Neutrophil (primary cell): ENCODE measurements around the gene TNS3.

Experiments used
- H3K27ac ChIP-seq: fragments of 200-600 bp; sonication (generic); 2 replicates; pipeline ENCODE4 v1.5.1; 2016; ENCODE audit warnings: mild to moderate bottlenecking, moderate library complexity
- H3K27me3 ChIP-seq: fragments of 200-600 bp; sonication (generic); 2 replicates; pipeline ENCODE4 v1.6.0; 2016; ENCODE audit warnings: mild to moderate bottlenecking
- H3K36me3 ChIP-seq: fragments of 200-600 bp; sonication (generic); 2 replicates; pipeline ENCODE4 v1.5.1; 2017
- H3K4me1 ChIP-seq, 2 experiments: fragments of 200-600 bp in 1 of 2; sonication (generic) in 1 of 2; 1 replicate in 1 of 2; 2 replicates in 1 of 2; pipeline versions ENCODE4 v1.5.1 to v1.6.1; 2013 to 2016; ENCODE audit warnings: low read depth in 1 of 2, low read length in 1 of 2, mild to moderate bottlenecking in 1 of 2, moderate library complexity in 1 of 2; ENCODE audit not compliant: control insufficient read depth in 1 of 2, insufficient read depth in 1 of 2
- H3K4me3 ChIP-seq, 2 experiments: fragments of 200-600 bp in 1 of 2; sonication (generic) in 1 of 2; 1 replicate in 1 of 2; 2 replicates in 1 of 2; pipeline ENCODE4 v1.5.1; 2013 to 2016; ENCODE audit warnings: low read depth in 1 of 2, low read length in 1 of 2, mild to moderate bottlenecking in 1 of 2, moderate library complexity in 1 of 2
- H3K9me3 ChIP-seq: fragments of 200-600 bp; sonication (generic); 2 replicates; pipeline ENCODE4 v1.5.1; 2016
- TF ChIP-seq, protein P1 (sequence below): fragments of 200-600 bp; sonication (generic); IDR thresholded peaks from 2 replicates; pipeline ENCODE4 v1.5.1; 2016; ENCODE audit warnings: antibody characterized with exemption

TNS3 gene

DNA sequence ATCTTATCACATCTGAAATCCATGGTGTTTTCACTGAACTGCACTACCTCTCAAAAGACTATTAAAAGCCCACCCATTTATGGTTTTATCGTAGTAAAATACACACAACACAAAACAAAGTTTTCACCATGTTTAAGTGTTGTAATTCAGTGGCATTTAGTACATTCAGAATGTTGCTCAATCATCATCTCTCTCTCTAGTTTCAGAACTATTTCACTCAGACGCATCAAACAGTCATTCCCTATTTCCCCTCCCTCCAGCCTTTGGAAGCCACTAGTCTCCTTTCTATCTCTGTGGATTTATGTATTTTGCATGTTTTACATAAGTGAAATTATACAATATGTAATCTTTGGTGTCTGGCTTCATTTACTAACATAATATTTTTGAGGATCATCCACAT, 332.6 kb downstream of the TNS3 start:
- TF ChIP-seq, protein P1, sequence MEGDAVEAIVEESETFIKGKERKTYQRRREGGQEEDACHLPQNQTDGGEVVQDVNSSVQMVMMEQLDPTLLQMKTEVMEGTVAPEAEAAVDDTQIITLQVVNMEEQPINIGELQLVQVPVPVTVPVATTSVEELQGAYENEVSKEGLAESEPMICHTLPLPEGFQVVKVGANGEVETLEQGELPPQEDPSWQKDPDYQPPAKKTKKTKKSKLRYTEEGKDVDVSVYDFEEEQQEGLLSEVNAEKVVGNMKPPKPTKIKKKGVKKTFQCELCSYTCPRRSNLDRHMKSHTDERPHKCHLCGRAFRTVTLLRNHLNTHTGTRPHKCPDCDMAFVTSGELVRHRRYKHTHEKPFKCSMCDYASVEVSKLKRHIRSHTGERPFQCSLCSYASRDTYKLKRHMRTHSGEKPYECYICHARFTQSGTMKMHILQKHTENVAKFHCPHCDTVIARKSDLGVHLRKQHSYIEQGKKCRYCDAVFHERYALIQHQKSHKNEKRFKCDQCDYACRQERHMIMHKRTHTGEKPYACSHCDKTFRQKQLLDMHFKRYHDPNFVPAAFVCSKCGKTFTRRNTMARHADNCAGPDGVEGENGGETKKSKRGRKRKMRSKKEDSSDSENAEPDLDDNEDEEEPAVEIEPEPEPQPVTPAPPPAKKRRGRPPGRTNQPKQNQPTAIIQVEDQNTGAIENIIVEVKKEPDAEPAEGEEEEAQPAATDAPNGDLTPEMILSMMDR = no peak
- Histone ChIP-seq H3K27ac (no peak overlapping the region), H3K4me3 (no peak overlapping the region), H3K27me3 (peaks cover 18% of the 10 kb centered on the region), H3K4me1 (peaks cover 5 to 8% of the 10 kb centered on the region in 2 experiments), H3K9me3 (no peaks in the 10 kb centered on the region), H3K36me3 (no peaks in the 10 kb centered on the region)

GRCh38 chr7:47248797-47249196, 333.1 kb downstream of the TNS3 start:
- Histone ChIP-seq H3K4me3 (no peak overlapping the region), H3K27me3 (peaks cover 12% of the 10 kb centered on the region), H3K36me3 (no peaks in the 10 kb centered on the region), H3K9me3 (no peaks in the 10 kb centered on the region), H3K27ac (no peak overlapping the region), H3K4me1 (peaks cover 2 to 3% of the 10 kb centered on the region in 2 experiments)
- TF ChIP-seq, protein P1 = no peak

DNA sequence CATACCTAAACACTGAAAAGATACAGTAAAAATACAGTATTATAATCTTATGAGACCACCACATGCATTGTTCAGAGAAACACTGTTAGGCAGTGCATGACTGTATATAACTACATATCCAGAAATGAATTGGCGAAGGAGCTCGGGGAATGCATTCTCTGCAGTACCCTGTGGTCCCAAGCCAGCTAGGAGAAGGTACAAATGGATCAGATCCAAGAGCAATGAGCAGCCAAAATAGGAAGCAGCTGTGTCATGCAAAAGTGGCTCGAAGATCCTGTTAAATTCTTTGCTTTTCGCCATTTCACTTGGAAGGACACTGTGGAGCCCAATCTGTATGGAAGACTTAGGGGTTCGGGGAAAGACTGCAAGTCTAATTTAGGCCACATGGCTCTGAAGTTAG, 334.8 kb downstream of the TNS3 start:
- no peaks in the 10 kb centered on the region for H3K9me3 ChIP-seq
- TF ChIP-seq, protein P1 = no peak
- H3K4me1 ChIP-seq = no peaks in the 10 kb centered on the region

GRCh38 chr7:47244692-47245091, 337.2 kb downstream of the TNS3 start:
- TF ChIP-seq, protein P1 = no peak
- Histone ChIP-seq H3K27me3 (no peaks in the 10 kb centered on the region), H3K4me3 (no peak overlapping the region), H3K27ac (no peak overlapping the region), H3K36me3 (no peaks in the 10 kb centered on the region), H3K4me1 (no peaks in the 10 kb centered on the region), H3K9me3 (no peaks in the 10 kb centered on the region)

More for the DNA sequence above, 334.8 kb downstream of the TNS3 start:
- no peaks in the 10 kb centered on the region for H3K36me3 ChIP-seq
- H3K27me3 ChIP-seq = peaks cover 1% of the 10 kb centered on the region
- no peak overlapping the region for H3K27ac ChIP-seq
- no peak overlapping the region for H3K4me3 ChIP-seq

GRCh38 chr7:47241112-47242065, 340.5 kb downstream of the TNS3 start:
- Histone ChIP-seq H3K9me3 (no peaks in the 10 kb centered on the region), H3K27me3 (peaks cover 4% of the 10 kb centered on the region), H3K36me3 (no peaks in the 10 kb centered on the region), H3K4me3 (no peak overlapping the region), H3K27ac (no peak overlapping the region), H3K4me1 (no peaks in the 10 kb centered on the region)
- TF ChIP-seq, protein P1 = no peak
